Esophagus muscularis mucosa (tissue), 4 donors: ENCODE measurements around the gene PJA2. TPM values are rescaled to one million over a fixed set of nuclear protein-coding genes. Genes with fewer than 3 reads are reported as not detected.

Experiments
- DNase-seq: peaks from one replicate; pipeline ENCODE4 v3.0.0-alpha.2; 2017; ENCODE audit errors: extremely low spot score
- H3K27ac ChIP-seq, 4 donors: fragments of 200-600 bp; sonication (generic); replicated peaks in 1 of 4; 1 replicate in 3 of 4; 2 replicates in 1 of 4; pipeline ENCODE4 v1.5.1; 2016 to 2019; ENCODE audit warnings: mild to moderate bottlenecking in 1 of 4
- H3K27me3 ChIP-seq, 4 donors: fragments of 200-600 bp; sonication (generic); one replicate each; pipeline versions ENCODE4 v1.5.1 to v1.6.0; 2016 to 2019
- H3K36me3 ChIP-seq, 4 donors: fragments of 200-600 bp; sonication (generic); one replicate each; pipeline ENCODE4 v1.5.1; 2016 to 2019
- H3K4me1 ChIP-seq, 4 donors: fragments of 200-600 bp; sonication (generic); one replicate each; pipeline ENCODE4 v1.5.1; 2016 to 2019
- H3K4me3 ChIP-seq, 4 donors: fragments of 200-600 bp; sonication (generic); 1 replicate in 2 of 4; 2 replicates in 2 of 4; pipeline ENCODE4 v1.5.1; 2016 to 2019; ENCODE audit warnings: mild to moderate bottlenecking in 4 of 4, moderate library complexity in 1 of 4
- H3K9me3 ChIP-seq, 4 donors: fragments of 200-600 bp; sonication (generic); 1 replicate in 3 of 4; 2 replicates in 1 of 4; pipeline ENCODE4 v1.5.1; 2016 to 2019
- EP300 ChIP-seq: sonication (generic); formaldehyde crosslinking; IDR thresholded peaks from one replicate; pipeline ENCODE4 v1.6.1; 2017; ENCODE audit warnings: antibody characterized with exemption
- POLR2A ChIP-seq: fragments of 450-650 bp; IDR thresholded peaks from one replicate; pipeline ENCODE4 v1.6.1; 2017; ENCODE audit warnings: antibody characterized with exemption, moderate library complexity, mild to moderate bottlenecking, low read depth
- POLR2AphosphoS5 ChIP-seq, 2 donors: sonication (generic); formaldehyde crosslinking; IDR thresholded peaks; one replicate each; pipeline ENCODE4 v1.6.1; 2017; ENCODE audit warnings: antibody characterized with exemption in 2 of 2
- WGBS: methylation state at CpG from one replicate; pipeline ENCODE4 v1.1.5; 2018; 5-methylcytosine and 5-hydroxymethylcytosine counted together
- intact Hi-C: fragments of 100-400 bp; cut with DNase I; formaldehyde crosslinking; loops from one replicate; pipeline ENCODE4 v1.15.1; 2023
- total RNA-seq, 4 donors: library from RNA; depleted of rRNA; stranded (reverse); fragments of >200 nt; gene quantifications; one replicate each; pipeline versions ENCODE4 v1.1.0 to v1.2.1, GENCODE V29; 2016
- TF ChIP-seq, protein P1 (sequence below), 3 experiments: fragments of 200-600 bp in 2 of 3; fragments of 450-650 bp in 1 of 3; sonication (generic) in 2 of 3; IDR thresholded peaks; one replicate each; pipeline ENCODE4 v1.5.1; 2017 to 2019; ENCODE audit warnings: antibody characterized with exemption in 3 of 3, mild to moderate bottlenecking in 2 of 3, moderate library complexity in 1 of 3

Gene PJA2
- total RNA-seq, 4 donors from 2014 or later: 133 to 211 (median 170) TPM

DNA sequence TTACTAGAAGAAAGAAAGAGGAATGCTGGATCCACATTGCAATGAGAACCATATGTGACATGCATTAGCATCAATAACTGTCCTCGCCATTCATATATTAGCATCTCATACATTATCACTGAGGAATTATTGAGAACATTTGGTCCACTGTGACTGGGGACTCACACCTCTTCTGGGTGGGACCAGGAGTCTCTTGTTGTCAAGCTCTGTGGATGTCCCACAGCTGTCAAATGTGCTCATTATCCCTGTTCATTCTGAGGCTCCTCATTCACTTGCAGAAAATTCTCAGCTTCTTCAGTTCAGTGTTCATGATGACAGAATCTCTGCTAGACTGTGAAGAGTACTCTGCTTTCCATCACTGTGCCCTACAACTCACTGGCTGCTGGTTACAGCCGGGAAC, 109.4 kb downstream of the PJA2 start:
- Histone ChIP-seq H3K4me1 (no peaks in the 10 kb centered on the region), H3K27me3 (no peaks in the 10 kb centered on the region), H3K4me3 (no peak overlapping the region), H3K9me3 (no peaks in the 10 kb centered on the region), H3K27ac (no peak overlapping the region), H3K36me3 (no peaks in the 10 kb centered on the region)
- 84% methylated on average over 2 of the region's 2 CpGs for WGBS
- no peak for DNase-seq
- intact Hi-C loops: no loop called here
- TF ChIP-seq EP300: no peak
- TF ChIP-seq POLR2A: no peak
- TF ChIP-seq, protein P1, sequence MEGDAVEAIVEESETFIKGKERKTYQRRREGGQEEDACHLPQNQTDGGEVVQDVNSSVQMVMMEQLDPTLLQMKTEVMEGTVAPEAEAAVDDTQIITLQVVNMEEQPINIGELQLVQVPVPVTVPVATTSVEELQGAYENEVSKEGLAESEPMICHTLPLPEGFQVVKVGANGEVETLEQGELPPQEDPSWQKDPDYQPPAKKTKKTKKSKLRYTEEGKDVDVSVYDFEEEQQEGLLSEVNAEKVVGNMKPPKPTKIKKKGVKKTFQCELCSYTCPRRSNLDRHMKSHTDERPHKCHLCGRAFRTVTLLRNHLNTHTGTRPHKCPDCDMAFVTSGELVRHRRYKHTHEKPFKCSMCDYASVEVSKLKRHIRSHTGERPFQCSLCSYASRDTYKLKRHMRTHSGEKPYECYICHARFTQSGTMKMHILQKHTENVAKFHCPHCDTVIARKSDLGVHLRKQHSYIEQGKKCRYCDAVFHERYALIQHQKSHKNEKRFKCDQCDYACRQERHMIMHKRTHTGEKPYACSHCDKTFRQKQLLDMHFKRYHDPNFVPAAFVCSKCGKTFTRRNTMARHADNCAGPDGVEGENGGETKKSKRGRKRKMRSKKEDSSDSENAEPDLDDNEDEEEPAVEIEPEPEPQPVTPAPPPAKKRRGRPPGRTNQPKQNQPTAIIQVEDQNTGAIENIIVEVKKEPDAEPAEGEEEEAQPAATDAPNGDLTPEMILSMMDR (IDR thresholded peaks at IDR 0.05): no peak
- TF ChIP-seq POLR2AphosphoS5 (IDR thresholded peaks at IDR 0.05): no peak

- no peak for DNase-seq
- Histone ChIP-seq H3K27me3 (no peaks in the 10 kb centered on the region), H3K9me3 (no peaks in the 10 kb centered on the region), H3K27ac (no peak overlapping the region), H3K36me3 (no peaks in the 10 kb centered on the region), H3K4me3 (no peak overlapping the region), H3K4me1 (no peaks in the 10 kb centered on the region)
- intact Hi-C loops: no loop called here
- TF ChIP-seq, protein P1 (IDR thresholded peaks at IDR 0.05): no peak
- no peak for TF ChIP-seq EP300
- TF ChIP-seq POLR2AphosphoS5 (IDR thresholded peaks at IDR 0.05): no peak
- TF ChIP-seq POLR2A: no peak
- WGBS: 58% methylated on average over 6 of the region's 6 CpGs
These were observed 110.2 kb downstream of the PJA2 start for GRCh38 chr5:109299557-109299956.

- no peak for DNase-seq
- 50% methylated on average over 4 of the region's 4 CpGs for WGBS
- intact Hi-C loops: no loop called here
- no peaks in the 10 kb centered on the region for H3K4me1 ChIP-seq
- no peaks in the 10 kb centered on the region for H3K9me3 ChIP-seq
- no peaks in the 10 kb centered on the region for H3K27me3 ChIP-seq
- no peak overlapping the region for H3K4me3 ChIP-seq
- H3K36me3 ChIP-seq: no peaks in the 10 kb centered on the region
- no peak overlapping the region for H3K27ac ChIP-seq
- TF ChIP-seq, protein P1 (IDR thresholded peaks at IDR 0.05): no peak
- no peak for TF ChIP-seq EP300
- TF ChIP-seq POLR2AphosphoS5 (IDR thresholded peaks at IDR 0.05): no peak
- no peak for TF ChIP-seq POLR2A
These were observed 111.0 kb downstream of the PJA2 start for GRCh38 chr5:109298794-109299193.

- H3K4me1 ChIP-seq: no peaks in the 10 kb centered on the region
- intact Hi-C loops: no loop called here
- no peaks in the 10 kb centered on the region for H3K9me3 ChIP-seq
- H3K36me3 ChIP-seq: no peaks in the 10 kb centered on the region
- 90% methylated on average over 9 of the region's 9 CpGs for WGBS
- TF ChIP-seq POLR2AphosphoS5 (IDR thresholded peaks at IDR 0.05): no peak
- no peak for TF ChIP-seq EP300
- TF ChIP-seq, protein P1 (IDR thresholded peaks at IDR 0.05): no peak
- TF ChIP-seq POLR2A: no peak
- H3K4me3 ChIP-seq: no peak overlapping the region
- H3K27ac ChIP-seq: no peak overlapping the region
- DNase-seq: no peak
- no peaks in the 10 kb centered on the region for H3K27me3 ChIP-seq
These were observed 111.9 kb downstream of the PJA2 start for GRCh38 chr5:109297900-109298299.

DNA sequence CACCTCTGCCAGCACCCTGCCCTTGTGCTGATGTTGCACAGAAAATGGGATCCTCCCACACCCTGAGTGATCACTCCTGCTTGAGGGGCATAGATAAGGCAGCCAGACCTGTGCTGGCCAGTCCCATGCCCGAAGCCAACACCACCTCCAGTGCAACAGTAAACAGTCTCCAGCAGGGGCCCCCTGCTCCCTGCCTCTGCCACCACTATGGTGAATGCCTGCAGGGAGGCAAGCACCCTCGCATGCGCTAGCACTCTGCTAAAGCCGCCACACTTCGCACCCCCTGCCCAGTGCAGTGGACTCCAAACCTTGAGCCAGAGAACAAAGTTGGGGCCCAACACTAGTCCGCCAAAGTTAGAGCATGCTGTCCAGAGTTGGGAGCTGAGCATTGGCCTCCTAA, 118.7 kb downstream of the PJA2 start:
- Histone ChIP-seq H3K9me3 (peaks cover 0 to 12% (median 7%) of the 10 kb centered on the region in 4 donors), H3K27me3 (no peaks in the 10 kb centered on the region), H3K36me3 (no peaks in the 10 kb centered on the region), H3K4me3 (no peak overlapping the region), H3K4me1 (no peaks in the 10 kb centered on the region), H3K27ac (no peak overlapping the region)
- 96% methylated on average over 5 of the region's 6 CpGs for WGBS
- DNase-seq: no peak
- TF ChIP-seq, protein P1 (IDR thresholded peaks at IDR 0.05): no peak
- no peak for TF ChIP-seq EP300
- TF ChIP-seq POLR2AphosphoS5 (IDR thresholded peaks at IDR 0.05): no peak
- TF ChIP-seq POLR2A: no peak
- intact Hi-C loops: no loop called here
